Lower leg skin (tissue), 3 donors: ENCODE results near the gene PKD1L1.

Experiments used
- CTCF ChIP-seq, 3 donors: fragments of 450-650 bp; IDR thresholded peaks; one replicate each; pipeline ENCODE4 v1.5.1; 2016; ENCODE audit warnings: antibody characterized with exemption in 3 of 3, mild to moderate bottlenecking in 3 of 3, moderate library complexity in 2 of 3
- POLR2A ChIP-seq, 2 donors: fragments of 450-650 bp; IDR thresholded peaks; one replicate each; pipeline ENCODE4 v1.6.1; 2016 to 2017; ENCODE audit warnings: antibody characterized with exemption in 2 of 2, mild to moderate bottlenecking in 1 of 2, moderate library complexity in 1 of 2

GRCh38 chr7:47982610-47983009, 34.3 kb upstream of the PKD1L1 start:
- TF ChIP-seq POLR2A (IDR thresholded peaks at IDR 0.05) = no peak
- no peak for TF ChIP-seq CTCF (IDR thresholded peaks at IDR 0.05)
